ENCODE results near the gene DND1. TPM values are rescaled to one million over a fixed set of nuclear protein-coding genes. Genes with fewer than 3 reads are reported as not detected.
A peak's percentile ranks its signal among the peaks of the same experiment; 100 is the strongest.
"Not testable (repeated sequence)": the region's sequence is repeated elsewhere in the genome, so short reads cannot be mapped to it uniquely, and the experiment has no call there.

The DND1 gene
- total RNA-seq, 2 donors from 2014 or later = 0.36 to 26.2 TPM

DNA sequence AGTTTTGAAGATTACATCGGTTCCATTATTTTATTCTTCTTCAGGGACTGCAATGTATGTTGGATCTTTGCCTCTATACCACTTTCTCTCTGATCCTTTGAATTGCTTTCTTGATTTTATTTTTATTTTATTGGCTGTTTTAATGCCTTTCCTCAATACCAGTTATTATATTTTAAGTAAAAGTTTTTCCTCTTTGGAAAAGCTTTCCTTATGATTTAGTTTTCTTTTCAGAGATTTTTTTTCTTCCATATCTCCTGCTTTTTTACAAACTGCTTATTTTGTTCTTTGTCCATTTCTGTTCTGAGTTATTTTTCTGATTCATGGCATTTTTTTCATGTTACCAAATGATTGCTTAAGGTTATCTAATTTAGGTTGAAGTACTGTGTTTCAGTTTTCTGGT lies 38.4 kb upstream of the DND1 start:
- intact Hi-C loops (cut with DNase I) = loop anchor here (10.0 kb wide), 1 partner anchor 337 kb away; no protein-coding TSS in a partner anchor
- Histone ChIP-seq H3K27me3 (replicated peaks; ENCODE audit: insufficient read depth) (no peaks in the 10 kb centered on the region), H3K4me3 (no peak overlapping the region), H3K4me1 (replicated peaks) (no peaks in the 10 kb centered on the region), H3K9me3 (no peaks in the 10 kb centered on the region), H3K27ac (peak overlapping the region in 1 of 2 donors; percentile 95), H3K36me3 (no peaks in the 10 kb centered on the region)
- 73% methylated on average over 1 of the region's 1 CpG for WGBS
- TF ChIP-seq POLR2A (IDR thresholded peaks at IDR 0.05) (no peak), POLR2AphosphoS5 (IDR thresholded peaks at IDR 0.05) (no peak)
- TF ChIP-seq, protein P1, sequence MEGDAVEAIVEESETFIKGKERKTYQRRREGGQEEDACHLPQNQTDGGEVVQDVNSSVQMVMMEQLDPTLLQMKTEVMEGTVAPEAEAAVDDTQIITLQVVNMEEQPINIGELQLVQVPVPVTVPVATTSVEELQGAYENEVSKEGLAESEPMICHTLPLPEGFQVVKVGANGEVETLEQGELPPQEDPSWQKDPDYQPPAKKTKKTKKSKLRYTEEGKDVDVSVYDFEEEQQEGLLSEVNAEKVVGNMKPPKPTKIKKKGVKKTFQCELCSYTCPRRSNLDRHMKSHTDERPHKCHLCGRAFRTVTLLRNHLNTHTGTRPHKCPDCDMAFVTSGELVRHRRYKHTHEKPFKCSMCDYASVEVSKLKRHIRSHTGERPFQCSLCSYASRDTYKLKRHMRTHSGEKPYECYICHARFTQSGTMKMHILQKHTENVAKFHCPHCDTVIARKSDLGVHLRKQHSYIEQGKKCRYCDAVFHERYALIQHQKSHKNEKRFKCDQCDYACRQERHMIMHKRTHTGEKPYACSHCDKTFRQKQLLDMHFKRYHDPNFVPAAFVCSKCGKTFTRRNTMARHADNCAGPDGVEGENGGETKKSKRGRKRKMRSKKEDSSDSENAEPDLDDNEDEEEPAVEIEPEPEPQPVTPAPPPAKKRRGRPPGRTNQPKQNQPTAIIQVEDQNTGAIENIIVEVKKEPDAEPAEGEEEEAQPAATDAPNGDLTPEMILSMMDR (IDR thresholded peaks at IDR 0.05) = no peak
- DNase-seq (ENCODE audit: low spot score) = no peak

DNA sequence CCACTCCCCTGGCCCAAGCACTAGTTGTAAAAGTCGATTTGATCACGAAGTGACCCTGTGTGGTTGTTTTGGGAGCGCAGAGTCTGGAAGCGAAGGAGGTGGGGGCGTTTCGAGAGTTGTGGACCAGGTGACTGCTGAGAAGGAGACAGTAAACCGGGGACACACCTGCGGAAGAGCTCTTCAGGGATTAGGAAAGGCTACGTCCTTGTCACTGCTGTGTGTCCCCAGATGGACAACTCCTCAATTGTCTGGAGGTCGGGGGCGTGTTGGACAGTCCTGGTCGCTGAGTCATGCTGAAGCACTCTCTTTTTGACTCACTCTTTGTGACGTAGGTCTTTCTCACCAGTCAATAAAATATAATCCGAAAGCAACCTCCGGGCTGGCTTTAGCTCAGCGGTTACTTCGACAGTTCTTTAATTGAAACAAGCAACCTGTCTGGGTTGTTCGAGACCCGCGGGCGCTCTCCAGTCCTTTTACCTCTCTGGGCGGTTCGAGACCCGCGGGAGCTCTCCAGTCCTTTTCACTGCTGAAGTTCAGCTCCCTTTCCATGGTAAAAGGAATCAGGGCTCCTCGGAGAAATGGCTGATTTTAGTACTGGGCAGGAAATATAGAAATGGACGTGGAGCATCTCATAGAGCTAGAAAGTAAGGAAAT lies 37.6 kb upstream of the DND1 start:
- TF ChIP-seq POLR2A (IDR thresholded peaks at IDR 0.05) (peak; percentile 71), POLR2AphosphoS5 (IDR thresholded peaks at IDR 0.05) (peak; percentile 94)
- TF ChIP-seq, protein P1 (IDR thresholded peaks at IDR 0.05) = no peak
- intact Hi-C loops (cut with DNase I) = loop anchor here (10.0 kb wide), 1 partner anchor 336 kb away; no protein-coding TSS in a partner anchor
- H3K27ac ChIP-seq = peak overlapping the region; percentile 91 to 95
- H3K36me3 ChIP-seq = no peaks in the 10 kb centered on the region
- H3K4me3 ChIP-seq = peak overlapping the region; percentile 42 to 55
- no peaks in the 10 kb centered on the region for H3K27me3 ChIP-seq (replicated peaks; ENCODE audit: insufficient read depth)
- WGBS = 0% methylated on average over 27 of the region's 27 CpGs
- no peaks in the 10 kb centered on the region for H3K4me1 ChIP-seq (replicated peaks)
- H3K9me3 ChIP-seq = no peaks in the 10 kb centered on the region
- peak; percentile 93 for DNase-seq (ENCODE audit: low spot score)

DNA sequence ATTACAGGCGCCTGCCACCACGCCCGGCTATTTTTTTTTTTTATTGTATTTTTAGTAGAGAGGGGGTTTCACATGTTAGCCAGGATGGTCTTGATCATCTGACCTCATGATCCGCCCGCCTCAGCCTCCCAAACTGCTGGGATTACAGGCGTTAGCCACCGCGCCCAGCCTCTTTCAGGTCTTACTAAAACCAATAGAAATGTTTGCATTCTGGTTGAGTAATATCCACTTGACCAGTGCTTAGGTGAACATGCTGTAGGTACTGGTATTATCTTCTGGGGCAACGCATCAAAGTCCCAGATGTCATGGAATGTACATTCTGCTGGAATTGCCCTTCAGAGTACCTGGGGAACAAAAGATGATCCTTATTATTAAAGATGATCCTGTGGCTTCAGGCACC lies 35.4 kb upstream of the DND1 start:
- H3K27me3 ChIP-seq (replicated peaks; ENCODE audit: insufficient read depth); H3K4me3 ChIP-seq; intact Hi-C loops (cut with DNase I); H3K27ac ChIP-seq; H3K36me3 ChIP-seq; H3K4me1 ChIP-seq (replicated peaks); DNase-seq (ENCODE audit: low spot score); H3K9me3 ChIP-seq: not testable (repeated sequence)
- WGBS = 94% methylated on average over 9 of the region's 9 CpGs

- H3K27ac ChIP-seq = no peak overlapping the region
- no peaks in the 10 kb centered on the region for H3K9me3 ChIP-seq
- intact Hi-C loops (cut with DNase I) = no loop called here
- H3K4me3 ChIP-seq = no peak overlapping the region
- no peak for DNase-seq (ENCODE audit: low spot score)
- WGBS = 90% methylated on average over 4 of the region's 4 CpGs
- H3K4me1 ChIP-seq (replicated peaks) = no peaks in the 10 kb centered on the region
- no peak for TF ChIP-seq POLR2AphosphoS5 (IDR thresholded peaks at IDR 0.05)
- TF ChIP-seq, protein P1 (IDR thresholded peaks at IDR 0.05) = no peak
- no peak for TF ChIP-seq POLR2A (IDR thresholded peaks at IDR 0.05)
- H3K27me3 ChIP-seq (replicated peaks; ENCODE audit: insufficient read depth) = no peaks in the 10 kb centered on the region
- peaks cover 5 to 14% of the 10 kb centered on the region in 2 donors for H3K36me3 ChIP-seq
These were observed 34.4 kb upstream of the DND1 start for GRCh38 chr5:140707812-140708211.

- intact Hi-C loops (cut with DNase I) = no loop called here
- under 1% methylated on average over 44 of the region's 44 CpGs for WGBS
These were observed 27.1 kb upstream of the DND1 start, which contains the start of gene ZMAT2 for GRCh38 chr5:140700177-140701144. Gene ZMAT2 (plus strand): TSS chr5:140700447. CDS start chr5:140700461, 14 bp downstream.

More at GRCh38 chr5:140700177-140701144, 27.1 kb upstream of the DND1 start, which contains the start of gene ZMAT2:
- Histone ChIP-seq H3K27ac (peak within 1 kb of the TSS; percentile 36 to 65), H3K27me3 (replicated peaks; ENCODE audit: insufficient read depth) (no peaks in the 10 kb centered on the region), H3K4me1 (replicated peaks) (peaks cover 6% of the 10 kb centered on the region), H3K9me3 (no peaks in the 10 kb centered on the region), H3K36me3 (peaks cover 19 to 38% of the 10 kb centered on the region in 2 donors), H3K4me3 (peak within 1 kb of the TSS; percentile 62 to 65)
- TF ChIP-seq, protein P1 (IDR thresholded peaks at IDR 0.05) = no peak
- peak; percentile 100 for TF ChIP-seq POLR2AphosphoS5 (IDR thresholded peaks at IDR 0.05)
- TF ChIP-seq POLR2A (IDR thresholded peaks at IDR 0.05) = peak; percentile 55
- peak; percentile 96 for DNase-seq (ENCODE audit: low spot score)
